SK-N-SH treated with all-trans-retinoic acid at 6 μM for 48 hours (cell line): Measurements from ENCODE around the gene AKT2.

Source experiments
- CREB5 ChIP-seq: fragments of 250-450 bp; sonication (Bioruptor Pico); IDR thresholded peaks from 2 replicates; pipeline ENCODE4 v1.5.1; 2020; ENCODE audit warnings: low read depth, mild to moderate bottlenecking, moderate library complexity
- ISL1 ChIP-seq: fragments of 250-450 bp; sonication (Bioruptor Pico); IDR thresholded peaks from 2 replicates; pipeline ENCODE4 v2.1.2; 2022; ENCODE audit warnings: mild to moderate bottlenecking, moderate library complexity
- PATZ1 ChIP-seq: fragments of 250-450 bp; sonication (Bioruptor Pico); IDR thresholded peaks from 2 replicates; pipeline ENCODE4 v1.8.0; 2020; ENCODE audit warnings: mild to moderate bottlenecking, moderate library complexity, borderline replicate concordance
- SNAI2 ChIP-seq: fragments of 250-450 bp; sonication (Bioruptor Pico); IDR thresholded peaks from 2 replicates; pipeline ENCODE4 v1.5.0; 2020; ENCODE audit warnings: mild to moderate bottlenecking, moderate library complexity
- TCF4 ChIP-seq: fragments of 250-450 bp; sonication (Bioruptor Pico); IDR thresholded peaks from 2 replicates; pipeline ENCODE4 v1.8.0; 2021; ENCODE audit warnings: mild to moderate bottlenecking, moderate library complexity, borderline replicate concordance
- ZNF8 ChIP-seq: fragments of 450-650 bp; formaldehyde crosslinking; IDR thresholded peaks from 2 replicates; pipeline ENCODE4 v1.5.0; 2020; ENCODE audit warnings: mild to moderate bottlenecking, moderate library complexity

DNA sequence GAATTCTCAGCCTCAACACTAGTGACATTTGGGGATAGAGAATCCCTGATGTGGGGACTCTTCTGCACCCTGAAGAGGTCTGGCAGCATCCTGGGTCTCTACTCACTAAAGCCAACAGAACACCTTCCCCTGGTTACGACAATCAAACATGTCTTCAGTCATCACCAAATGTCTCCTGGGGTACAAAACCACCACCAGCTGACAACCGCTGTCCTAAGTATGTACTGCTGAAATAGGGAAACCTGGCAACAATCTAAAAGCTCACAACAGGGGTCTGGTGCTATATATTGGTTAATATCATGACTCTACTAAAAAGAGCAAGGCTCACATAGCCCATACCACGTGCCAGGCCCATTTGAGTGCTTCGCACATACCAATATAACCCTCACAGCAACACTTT lies 13.4 kb downstream of the AKT2 start:
- TF ChIP-seq ISL1, result no peak
- no peak for TF ChIP-seq PATZ1 (CRISPR knock-in tag)
- no peak for TF ChIP-seq SNAI2
- no peak for TF ChIP-seq TCF4 (CRISPR knock-in tag)
- TF ChIP-seq ZNF8 (CRISPR knock-in tag), result no peak
- no peak for TF ChIP-seq CREB5 (CRISPR knock-in tag)
